ENCODE results near the gene BRI3BP.

Gene BRI3BP

DNA sequence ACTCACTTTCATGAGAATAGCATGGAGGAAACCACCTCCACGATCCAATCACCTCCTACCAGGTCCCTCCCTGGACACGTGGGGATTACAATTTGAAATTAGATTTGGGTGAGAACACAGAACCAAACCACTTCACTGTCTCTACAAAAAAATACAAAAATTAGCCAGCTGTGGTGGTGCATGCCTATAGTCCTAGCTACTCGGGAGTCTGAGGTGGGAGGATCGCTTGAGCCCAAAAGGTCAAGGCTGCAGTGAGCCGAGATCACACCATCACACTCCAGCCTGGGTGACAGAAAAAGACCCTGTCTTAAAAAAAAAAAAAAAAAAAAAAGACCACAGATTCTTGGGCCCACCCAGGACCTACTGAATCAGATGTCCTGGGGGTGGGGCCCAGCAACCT lies 28.3 kb downstream of the BRI3BP start:
- H2AFZ ChIP-seq (ENCODE audit: low read depth, low read length) = no peak overlapping the region
- WGBS = 85% methylated on average over 5 of the region's 5 CpGs

DNA sequence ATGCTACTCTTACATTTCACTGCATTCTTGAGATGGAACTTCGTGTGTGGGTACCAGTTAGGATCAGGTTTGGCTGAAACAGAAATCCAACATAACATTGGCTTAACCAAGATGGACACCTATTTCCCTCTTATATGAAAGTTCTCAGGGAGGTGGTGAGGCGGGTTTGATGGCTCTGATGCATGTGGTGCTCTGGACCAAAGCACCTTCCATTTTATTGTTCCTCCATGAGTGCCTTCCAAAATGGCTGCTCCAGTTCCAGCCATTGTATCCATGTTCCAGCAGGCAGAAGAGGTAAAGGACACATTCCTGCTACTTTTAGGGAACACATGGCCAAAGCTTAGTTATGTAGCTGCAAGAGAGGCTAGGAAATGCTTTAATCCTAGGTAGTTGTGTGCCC lies 29.6 kb downstream of the BRI3BP start:
- no peak overlapping the region for H4K91ac ChIP-seq (ENCODE audit: low read length)
- no peak overlapping the region for H2BK120ac ChIP-seq (ENCODE audit: low read depth, low read length)
- H3K4me3 ChIP-seq (ENCODE audit: insufficient read depth in 1 of 2, low read depth in 1 of 2, low read length in 2 of 2) = no peak overlapping the region
- H3K36me3 ChIP-seq (ENCODE audit: control insufficient read depth in 1 of 2, insufficient read depth in 2 of 2, low read depth in 1 of 2, low read length in 2 of 2) = peaks cover 0 to 9% of the 10 kb centered on the region in 2 experiments
- no peak overlapping the region for H3K4me2 ChIP-seq (ENCODE audit: low read length, poor library complexity, severe bottlenecking)
- no peak overlapping the region for H3K27ac ChIP-seq (ENCODE audit: low read length, poor library complexity, severe bottlenecking)
- no peak overlapping the region for H3K9ac ChIP-seq (ENCODE audit: low read length)
- H3K23ac ChIP-seq (ENCODE audit: low read length in 2 of 2) = no peak overlapping the region
- no peak overlapping the region for H3K14ac ChIP-seq (ENCODE audit: low read length in 2 of 2)
- H2BK15ac ChIP-seq (ENCODE audit: low read depth, poor library complexity, severe bottlenecking) = no peak overlapping the region
- H2AK5ac ChIP-seq (ENCODE audit: low read length, severe bottlenecking) = no peak overlapping the region
- no peak overlapping the region for H2AFZ ChIP-seq (ENCODE audit: low read depth, low read length)
- H2BK12ac ChIP-seq (ENCODE audit: low read length in 2 of 2) = no peak overlapping the region
- peaks cover 1% of the 10 kb centered on the region for H3K79me1 ChIP-seq (replicated peaks; ENCODE audit: low read length, poor library complexity, severe bottlenecking)
- no peaks in the 10 kb centered on the region for H3K9me3 ChIP-seq (ENCODE audit: control insufficient read depth, low read length)
- no peak overlapping the region for H4K8ac ChIP-seq (ENCODE audit: low read length)
- H3K4me1 ChIP-seq (ENCODE audit: control insufficient read depth, insufficient read depth, low read depth, low read length) = peaks cover 1% of the 10 kb centered on the region
- no peaks in the 10 kb centered on the region for H3K27me3 ChIP-seq (ENCODE audit: control insufficient read depth in 1 of 2, insufficient read depth in 1 of 2, low read length in 2 of 2)
- no peak overlapping the region for H3K4ac ChIP-seq (ENCODE audit: low read depth in 1 of 2, low read length in 2 of 2)
- WGBS = 96% methylated on average over 2 of the region's 2 CpGs
- DNase-seq = no peak
- H2BK5ac ChIP-seq (ENCODE audit: low read depth, low read length, poor library complexity, severe bottlenecking) = no peak overlapping the region
- H3K18ac ChIP-seq (ENCODE audit: low read depth in 1 of 2, low read length in 2 of 2) = no peak overlapping the region

More for the DNA sequence above, 28.3 kb downstream of the BRI3BP start:
- H3K14ac ChIP-seq (ENCODE audit: low read length in 2 of 2) = no peak overlapping the region
- no peaks in the 10 kb centered on the region for H3K9me3 ChIP-seq (ENCODE audit: control insufficient read depth, low read length)
- DNase-seq = no peak
- H3K79me1 ChIP-seq (replicated peaks; ENCODE audit: low read length, poor library complexity, severe bottlenecking) = peaks cover 1% of the 10 kb centered on the region
- H3K23ac ChIP-seq (ENCODE audit: low read length in 2 of 2) = no peak overlapping the region
- H4K91ac ChIP-seq (ENCODE audit: low read length) = no peak overlapping the region
- H2BK120ac ChIP-seq (ENCODE audit: low read depth, low read length) = no peak overlapping the region
- H3K18ac ChIP-seq (ENCODE audit: low read depth in 1 of 2, low read length in 2 of 2) = no peak overlapping the region
- no peaks in the 10 kb centered on the region for H3K27me3 ChIP-seq (ENCODE audit: control insufficient read depth in 1 of 2, insufficient read depth in 1 of 2, low read length in 2 of 2)
- H3K4me2 ChIP-seq (ENCODE audit: low read length, poor library complexity, severe bottlenecking) = no peak overlapping the region
- no peak overlapping the region for H4K8ac ChIP-seq (ENCODE audit: low read length)
- H3K27ac ChIP-seq (ENCODE audit: low read length, poor library complexity, severe bottlenecking) = no peak overlapping the region
- H3K36me3 ChIP-seq (ENCODE audit: control insufficient read depth in 1 of 2, insufficient read depth in 2 of 2, low read depth in 1 of 2, low read length in 2 of 2) = peaks cover 0 to 15% of the 10 kb centered on the region in 2 experiments
- no peak overlapping the region for H2BK5ac ChIP-seq (ENCODE audit: low read depth, low read length, poor library complexity, severe bottlenecking)
- H2BK12ac ChIP-seq (ENCODE audit: low read length in 2 of 2) = no peak overlapping the region
- H2BK15ac ChIP-seq (ENCODE audit: low read depth, poor library complexity, severe bottlenecking) = no peak overlapping the region
- no peak overlapping the region for H2AK5ac ChIP-seq (ENCODE audit: low read length, severe bottlenecking)
- no peak overlapping the region for H3K9ac ChIP-seq (ENCODE audit: low read length)
- peaks cover 1% of the 10 kb centered on the region for H3K4me1 ChIP-seq (ENCODE audit: control insufficient read depth, insufficient read depth, low read depth, low read length)
- H3K4ac ChIP-seq (ENCODE audit: low read depth in 1 of 2, low read length in 2 of 2) = no peak overlapping the region
- H3K4me3 ChIP-seq (ENCODE audit: insufficient read depth in 1 of 2, low read depth in 1 of 2, low read length in 2 of 2) = no peak overlapping the region

DNA sequence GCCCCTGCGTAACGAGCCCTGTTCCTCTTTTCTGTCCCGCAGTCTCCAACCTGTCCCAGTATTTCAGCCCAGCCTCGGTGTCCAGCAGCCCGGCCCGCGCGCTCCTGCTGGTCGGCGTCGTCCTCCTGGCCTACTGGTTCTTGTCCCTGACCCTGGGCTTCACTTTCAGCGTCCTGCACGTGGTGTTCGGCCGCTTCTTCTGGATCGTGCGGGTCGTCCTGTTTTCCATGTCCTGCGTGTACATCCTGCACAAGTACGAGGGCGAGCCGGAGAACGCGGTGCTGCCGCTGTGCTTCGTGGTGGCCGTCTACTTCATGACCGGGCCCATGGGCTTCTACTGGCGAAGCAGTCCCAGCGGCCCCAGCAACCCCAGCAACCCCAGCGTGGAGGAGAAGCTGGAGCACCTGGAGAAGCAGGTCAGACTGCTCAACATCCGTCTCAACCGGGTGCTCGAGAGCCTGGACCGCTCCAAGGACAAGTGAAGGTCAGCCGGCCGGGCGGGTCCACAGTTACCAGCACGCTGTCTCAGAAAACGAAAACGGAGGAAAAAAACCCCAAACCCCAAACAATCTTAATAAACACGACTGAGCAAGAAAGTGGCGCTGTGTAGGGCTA lies 31.6 kb downstream of the BRI3BP start:
- H2AFZ ChIP-seq (ENCODE audit: low read depth, low read length) = no peak overlapping the region
- no peak overlapping the region for H3K4ac ChIP-seq (ENCODE audit: low read depth in 1 of 2, low read length in 2 of 2)
- peaks cover 1% of the 10 kb centered on the region for H3K79me1 ChIP-seq (replicated peaks; ENCODE audit: low read length, poor library complexity, severe bottlenecking)
- H2BK120ac ChIP-seq (ENCODE audit: low read depth, low read length) = no peak overlapping the region
- H3K4me3 ChIP-seq (ENCODE audit: insufficient read depth in 1 of 2, low read depth in 1 of 2, low read length in 2 of 2) = no peak overlapping the region
- H2BK12ac ChIP-seq (ENCODE audit: low read length in 2 of 2) = no peak overlapping the region
- H3K9me3 ChIP-seq (ENCODE audit: control insufficient read depth, low read length) = no peaks in the 10 kb centered on the region
- no peak overlapping the region for H3K18ac ChIP-seq (ENCODE audit: low read depth in 1 of 2, low read length in 2 of 2)
- H4K8ac ChIP-seq (ENCODE audit: low read length) = no peak overlapping the region
- H2BK5ac ChIP-seq (ENCODE audit: low read depth, low read length, poor library complexity, severe bottlenecking) = no peak overlapping the region
- no peak overlapping the region for H3K9ac ChIP-seq (ENCODE audit: low read length)
- WGBS = 97% methylated on average over 43 of the region's 43 CpGs
- no peaks in the 10 kb centered on the region for H3K27me3 ChIP-seq (ENCODE audit: control insufficient read depth in 1 of 2, insufficient read depth in 1 of 2, low read length in 2 of 2)
- no peak overlapping the region for H4K91ac ChIP-seq (ENCODE audit: low read length)
- peaks cover 1% of the 10 kb centered on the region for H3K4me1 ChIP-seq (ENCODE audit: control insufficient read depth, insufficient read depth, low read depth, low read length)
- no peak overlapping the region for H2BK15ac ChIP-seq (ENCODE audit: low read depth, poor library complexity, severe bottlenecking)
- no peak for DNase-seq
- H3K4me2 ChIP-seq (ENCODE audit: low read length, poor library complexity, severe bottlenecking) = no peak overlapping the region
- no peak overlapping the region for H2AK5ac ChIP-seq (ENCODE audit: low read length, severe bottlenecking)
- no peak overlapping the region for H3K14ac ChIP-seq (ENCODE audit: low read length in 2 of 2)
- H3K27ac ChIP-seq (ENCODE audit: low read length, poor library complexity, severe bottlenecking) = no peak overlapping the region
- H3K23ac ChIP-seq (ENCODE audit: low read length in 2 of 2) = no peak overlapping the region
- peaks cover 0 to 9% of the 10 kb centered on the region in 2 experiments for H3K36me3 ChIP-seq (ENCODE audit: control insufficient read depth in 1 of 2, insufficient read depth in 2 of 2, low read depth in 1 of 2, low read length in 2 of 2)

DNA sequence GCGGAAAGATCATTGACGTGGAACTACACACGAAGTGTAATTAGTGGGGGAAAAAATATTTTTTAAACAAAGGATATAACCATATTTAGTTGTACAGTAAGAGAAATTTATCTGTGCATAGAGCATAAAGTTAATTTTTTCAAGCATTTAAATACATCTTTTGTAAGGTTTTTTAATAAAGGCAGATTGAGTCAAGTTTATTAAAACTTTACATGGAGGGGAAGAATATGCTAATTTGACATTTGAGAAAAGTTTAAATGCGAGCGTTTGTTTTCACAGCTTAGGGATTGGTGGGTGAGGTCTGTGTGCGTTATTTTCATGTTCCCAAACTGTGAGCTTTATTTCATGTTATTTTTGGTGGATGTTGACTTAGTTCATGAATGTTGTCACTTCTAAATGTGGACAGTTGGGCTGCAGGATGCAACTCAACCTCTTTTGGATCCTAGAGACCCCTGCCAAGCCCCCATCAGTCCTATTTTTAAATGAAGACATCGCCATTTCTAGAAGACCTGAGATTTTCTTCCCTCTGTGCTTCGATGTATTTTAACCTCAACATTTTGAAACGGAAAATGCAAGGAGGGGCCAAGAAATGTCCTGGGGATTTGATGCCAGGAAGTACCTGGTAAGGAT lies 32.3 kb downstream of the BRI3BP start:
- H2AFZ ChIP-seq (ENCODE audit: low read depth, low read length) = no peak overlapping the region
- no peak overlapping the region for H3K18ac ChIP-seq (ENCODE audit: low read depth in 1 of 2, low read length in 2 of 2)
- H3K36me3 ChIP-seq (ENCODE audit: control insufficient read depth in 1 of 2, insufficient read depth in 2 of 2, low read depth in 1 of 2, low read length in 2 of 2) = peaks cover 0 to 9% of the 10 kb centered on the region in 2 experiments
- no peak overlapping the region for H3K23ac ChIP-seq (ENCODE audit: low read length in 2 of 2)
- no peak overlapping the region for H2BK15ac ChIP-seq (ENCODE audit: low read depth, poor library complexity, severe bottlenecking)
- no peaks in the 10 kb centered on the region for H3K27me3 ChIP-seq (ENCODE audit: control insufficient read depth in 1 of 2, insufficient read depth in 1 of 2, low read length in 2 of 2)
- H2BK5ac ChIP-seq (ENCODE audit: low read depth, low read length, poor library complexity, severe bottlenecking) = no peak overlapping the region
- no peak overlapping the region for H3K14ac ChIP-seq (ENCODE audit: low read length in 2 of 2)
- H3K4me3 ChIP-seq (ENCODE audit: insufficient read depth in 1 of 2, low read depth in 1 of 2, low read length in 2 of 2) = no peak overlapping the region
- WGBS = 96% methylated on average over 7 of the region's 9 CpGs
- DNase-seq = no peak
- H3K4me2 ChIP-seq (ENCODE audit: low read length, poor library complexity, severe bottlenecking) = no peak overlapping the region
- H3K4ac ChIP-seq (ENCODE audit: low read depth in 1 of 2, low read length in 2 of 2) = no peak overlapping the region
- H2BK12ac ChIP-seq (ENCODE audit: low read length in 2 of 2) = no peak overlapping the region
- H3K79me1 ChIP-seq (replicated peaks; ENCODE audit: low read length, poor library complexity, severe bottlenecking) = peaks cover 1% of the 10 kb centered on the region
- no peak overlapping the region for H2BK120ac ChIP-seq (ENCODE audit: low read depth, low read length)
- peaks cover 1% of the 10 kb centered on the region for H3K4me1 ChIP-seq (ENCODE audit: control insufficient read depth, insufficient read depth, low read depth, low read length)
- no peak overlapping the region for H4K91ac ChIP-seq (ENCODE audit: low read length)
- H2AK5ac ChIP-seq (ENCODE audit: low read length, severe bottlenecking) = no peak overlapping the region
- no peak overlapping the region for H3K27ac ChIP-seq (ENCODE audit: low read length, poor library complexity, severe bottlenecking)
- no peaks in the 10 kb centered on the region for H3K9me3 ChIP-seq (ENCODE audit: control insufficient read depth, low read length)
- no peak overlapping the region for H3K9ac ChIP-seq (ENCODE audit: low read length)
- no peak overlapping the region for H4K8ac ChIP-seq (ENCODE audit: low read length)
